GM21529 (cell line): Measurements from ENCODE around the gene NEK9.

Source experiments
- ATAC-seq: cut with Tn5 transposase; IDR thresholded peaks from one replicate; pipeline ENCODE4 v1.9.1; 2021; ENCODE audit not compliant: unreplicated experiment

NEK9 gene

DNA sequence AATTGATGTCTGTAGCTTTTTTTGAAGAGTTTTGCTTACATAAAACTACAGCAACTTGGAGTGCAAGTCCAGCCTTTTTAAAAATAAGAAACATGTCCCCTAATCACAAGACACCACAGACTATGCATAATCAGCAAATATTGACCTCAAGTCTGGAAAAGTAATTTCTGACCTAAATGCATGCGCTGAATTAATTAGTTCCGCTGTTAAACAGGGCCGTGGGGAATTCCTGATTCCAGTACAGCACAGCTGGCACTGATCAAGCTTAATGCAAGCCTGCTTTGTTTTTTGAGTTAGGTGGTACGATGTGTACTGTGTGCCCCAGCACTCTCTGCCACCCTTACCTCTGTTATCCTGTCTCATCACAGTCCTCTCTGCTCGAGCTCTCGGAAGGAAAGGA, 84.8 kb downstream of the NEK9 start:
- ATAC-seq = no peak

DNA sequence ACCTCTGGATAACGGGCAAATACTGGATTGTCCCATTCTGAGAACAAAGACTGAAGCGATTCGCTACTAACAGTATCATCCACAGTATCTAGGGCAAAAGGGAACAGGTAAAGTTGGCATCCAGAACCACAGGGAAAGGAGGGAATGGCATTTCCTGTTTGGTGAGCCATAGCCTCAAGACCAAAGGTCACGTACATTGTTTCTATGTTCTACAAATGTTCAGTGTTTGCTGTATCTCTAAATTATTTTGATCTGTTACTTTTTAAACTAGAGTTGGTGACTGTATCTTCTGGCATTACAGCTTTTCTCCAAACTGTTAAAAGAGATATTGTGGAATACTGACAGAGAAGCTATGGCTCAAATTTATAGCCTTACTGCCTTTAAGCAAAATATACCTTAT, 85.2 kb downstream of the NEK9 start:
- ATAC-seq = no peak

DNA sequence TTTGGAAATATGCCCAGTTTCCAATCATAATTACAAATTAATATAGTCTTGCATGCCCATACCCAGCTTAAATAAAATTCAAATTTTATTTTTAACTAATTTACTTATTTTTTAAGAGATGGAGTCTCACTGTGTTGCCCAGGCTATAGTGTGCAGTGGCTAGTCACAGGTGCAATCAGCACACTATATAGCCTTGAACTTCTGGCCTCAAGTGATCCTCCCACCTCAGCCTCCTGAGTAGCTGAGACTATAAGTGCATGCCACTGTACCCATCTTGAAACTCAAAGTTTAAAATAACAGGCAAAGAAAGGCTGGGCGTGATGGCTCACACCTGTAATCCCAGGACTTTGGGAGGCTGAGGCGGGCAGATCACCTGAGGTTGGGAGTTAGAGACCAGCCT, 85.9 kb downstream of the NEK9 start:
- no peak for ATAC-seq

DNA sequence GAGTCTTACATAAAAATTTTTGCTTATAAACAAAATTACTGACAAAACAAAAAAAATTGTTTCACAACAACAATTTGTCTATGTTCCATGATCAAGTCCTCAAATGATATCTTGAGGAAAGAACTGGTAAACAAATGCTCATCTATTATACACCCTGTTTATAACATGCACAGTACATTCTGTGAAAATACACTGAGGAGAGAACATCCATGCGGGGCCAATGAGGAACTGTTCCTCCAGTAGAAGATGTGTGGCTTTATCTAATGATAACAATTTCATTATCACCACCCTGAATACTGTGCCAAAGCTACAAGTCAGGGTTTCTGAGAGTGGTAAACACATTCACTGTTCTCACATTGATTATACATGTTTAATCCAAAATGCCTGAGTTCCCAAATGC, 86.3 kb downstream of the NEK9 start:
- no peak for ATAC-seq

DNA sequence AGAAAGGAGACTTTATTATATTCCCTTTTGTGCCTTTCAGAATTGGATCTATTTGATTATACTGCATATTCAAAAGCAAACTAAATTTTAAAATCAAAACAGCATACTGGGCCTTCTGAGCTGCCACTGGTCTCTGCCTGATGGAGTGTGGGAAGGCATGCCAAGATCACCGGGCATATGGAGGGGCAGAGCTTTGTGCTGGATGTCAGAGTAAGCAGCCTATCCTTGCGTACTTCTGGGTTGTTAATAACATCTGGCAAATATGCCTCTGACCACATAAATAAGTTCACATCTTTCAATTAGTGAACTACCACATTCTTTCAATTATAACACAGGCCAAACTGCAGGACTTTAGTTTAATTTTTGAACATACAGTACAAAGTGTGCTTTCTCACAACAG, 93.9 kb downstream of the NEK9 start:
- no peak for ATAC-seq

DNA sequence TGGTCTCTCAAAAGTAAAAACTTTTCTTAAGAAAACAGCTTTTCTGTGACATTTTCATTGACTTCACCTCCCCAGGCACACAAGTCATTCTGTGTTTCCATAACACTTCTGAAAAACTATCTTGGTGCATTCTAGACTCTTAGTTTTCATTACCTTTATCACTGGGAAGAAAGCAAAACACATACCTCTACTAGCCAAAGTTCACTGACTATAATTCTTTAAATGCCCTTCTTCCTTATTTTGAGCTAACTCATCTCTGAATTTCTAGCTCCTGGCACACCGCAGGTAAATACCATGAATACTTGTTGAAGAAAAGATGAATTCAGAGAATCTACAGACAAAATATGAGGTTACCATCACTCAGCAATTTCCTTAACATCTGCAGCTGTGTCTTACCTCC, 96.7 kb downstream of the NEK9 start:
- ATAC-seq = no peak
